ENCODE results near the gene UCKL1.

DNA sequence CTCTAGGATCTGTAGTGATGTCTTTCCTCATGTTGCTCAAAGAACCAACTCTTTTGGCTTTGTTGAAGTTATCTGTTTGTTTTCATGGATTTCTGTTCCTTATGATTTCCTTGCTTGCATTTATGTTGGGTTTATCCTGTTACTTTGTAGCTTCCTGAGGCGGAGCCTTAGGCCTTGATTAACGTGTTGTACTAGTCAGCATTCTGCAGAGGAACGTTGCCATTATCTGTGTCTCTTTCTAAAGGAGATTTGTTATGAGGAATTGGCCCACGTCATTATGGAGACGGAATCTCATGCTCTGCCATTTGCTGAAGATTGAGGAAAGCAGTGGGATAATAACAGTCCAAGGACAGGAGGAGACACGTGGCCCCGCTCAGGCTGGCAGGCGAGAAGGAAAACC, 29.9 kb downstream of the UCKL1 start:
- no peak for TF ChIP-seq POLR2A (IDR thresholded peaks at IDR 0.05; ENCODE audit: extremely low read depth, insufficient read length)
- TF ChIP-seq, protein P1, sequence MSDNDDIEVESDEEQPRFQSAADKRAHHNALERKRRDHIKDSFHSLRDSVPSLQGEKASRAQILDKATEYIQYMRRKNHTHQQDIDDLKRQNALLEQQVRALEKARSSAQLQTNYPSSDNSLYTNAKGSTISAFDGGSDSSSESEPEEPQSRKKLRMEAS (IDR thresholded peaks at IDR 0.05; ENCODE audit: low read depth, low read length) = no peak
- no peak for TF ChIP-seq MYC (IDR thresholded peaks at IDR 0.05; ENCODE audit: low read depth, low read length)
- TF ChIP-seq CTCF (IDR thresholded peaks at IDR 0.05; ENCODE audit: low read depth, low read length) = no peak

All from NB4 (cell line).